ENCODE results near the gene MAGI2. TPM values are rescaled to one million over a fixed set of nuclear protein-coding genes. Genes with fewer than 3 reads are reported as not detected.
A peak's percentile ranks its signal among the peaks of the same experiment; 100 is the strongest.

MAGI2 gene
- total and polyA plus RNA-seq, 2 of the 13 experiments (the other 11 are each of a cell fraction or from before 2014, with no cell fraction given) = 1.5 to 3.8 TPM

- TF ChIP-seq ZNF574 (CRISPR knock-in tag; IDR thresholded peaks at IDR 0.05) = peak; percentile 54
- TF ChIP-seq, protein P1, sequence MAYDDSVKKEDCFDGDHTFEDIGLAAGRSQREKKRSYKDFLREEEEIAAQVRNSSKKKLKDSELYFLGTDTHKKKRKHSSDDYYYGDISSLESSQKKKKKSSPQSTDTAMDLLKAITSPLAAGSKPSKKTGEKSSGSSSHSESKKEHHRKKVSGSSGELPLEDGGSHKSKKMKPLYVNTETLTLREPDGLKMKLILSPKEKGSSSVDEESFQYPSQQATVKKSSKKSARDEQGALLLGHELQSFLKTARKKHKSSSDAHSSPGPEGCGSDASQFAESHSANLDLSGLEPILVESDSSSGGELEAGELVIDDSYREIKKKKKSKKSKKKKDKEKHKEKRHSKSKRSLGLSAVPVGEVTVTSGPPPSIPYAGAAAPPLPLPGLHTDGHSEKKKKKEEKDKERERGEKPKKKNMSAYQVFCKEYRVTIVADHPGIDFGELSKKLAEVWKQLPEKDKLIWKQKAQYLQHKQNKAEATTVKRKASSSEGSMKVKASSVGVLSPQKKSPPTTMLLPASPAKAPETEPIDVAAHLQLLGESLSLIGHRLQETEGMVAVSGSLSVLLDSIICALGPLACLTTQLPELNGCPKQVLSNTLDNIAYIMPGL (CRISPR knock-in tag; IDR thresholded peaks at IDR 0.05; ENCODE audit: borderline replicate concordance in 1 of 2, low read depth in 1 of 2) = peak; percentile 32 to 86; a peak in 3 of 4 replicates
- peak; percentile 19; the same call in 1 of the 2 replicates for TF ChIP-seq ZNF768 (CRISPR knock-in tag; IDR thresholded peaks at IDR 0.05)
- no peak for TF ChIP-seq NONO (IDR thresholded peaks at IDR 0.05)
- TF ChIP-seq NONO (CRISPR knock-in tag; conservative IDR thresholded peaks at IDR 0.05) = 0 out of 2 replicates have a peak, but pooled peaks have one; percentile 35
- TF ChIP-seq, protein P2, sequence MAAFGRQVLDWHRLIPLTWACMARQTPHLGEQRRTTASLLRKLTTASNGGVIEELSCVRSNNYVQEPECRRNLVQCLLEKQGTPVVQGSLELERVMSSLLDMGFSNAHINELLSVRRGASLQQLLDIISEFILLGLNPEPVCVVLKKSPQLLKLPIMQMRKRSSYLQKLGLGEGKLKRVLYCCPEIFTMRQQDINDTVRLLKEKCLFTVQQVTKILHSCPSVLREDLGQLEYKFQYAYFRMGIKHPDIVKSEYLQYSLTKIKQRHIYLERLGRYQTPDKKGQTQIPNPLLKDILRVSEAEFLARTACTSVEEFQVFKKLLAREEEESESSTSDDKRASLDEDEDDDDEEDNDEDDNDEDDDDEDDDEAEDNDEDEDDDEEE (CRISPR knock-in tag; IDR thresholded peaks at IDR 0.05) = peak; percentile 35; the same call in 1 of the 2 replicates
- TF ChIP-seq SAP130 (CRISPR knock-in tag; IDR thresholded peaks at IDR 0.05; ENCODE audit: low read depth) = 0 out of 2 replicates have a peak, but pooled peaks have one; percentile 16
- TF ChIP-seq ZFX (CRISPR knock-in tag; IDR thresholded peaks at IDR 0.05; ENCODE audit: low read depth) = peak; percentile 94
- TF ChIP-seq, protein P3, sequence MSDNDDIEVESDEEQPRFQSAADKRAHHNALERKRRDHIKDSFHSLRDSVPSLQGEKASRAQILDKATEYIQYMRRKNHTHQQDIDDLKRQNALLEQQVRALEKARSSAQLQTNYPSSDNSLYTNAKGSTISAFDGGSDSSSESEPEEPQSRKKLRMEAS (IDR thresholded peaks at IDR 0.05) = no peak
- no peak for TF ChIP-seq SOX5 (CRISPR knock-in tag; IDR thresholded peaks at IDR 0.05; ENCODE audit: borderline replicate concordance)
- TF ChIP-seq TIGD3 (CRISPR knock-in tag; IDR thresholded peaks at IDR 0.05; ENCODE audit: borderline replicate concordance) = no peak
- TF ChIP-seq ZGPAT (CRISPR knock-in tag; IDR thresholded peaks at IDR 0.05) = peak; percentile 69; the same call in 1 of the 2 replicates
- peak; percentile 61; the same call in 1 of the 2 replicates for TF ChIP-seq ZMYM4 (CRISPR knock-in tag; IDR thresholded peaks at IDR 0.05)
- 0 out of 2 replicates have a peak, but pooled peaks have one; percentile 33 for TF ChIP-seq MED13 (CRISPR knock-in tag; IDR thresholded peaks at IDR 0.05)
- no peak for TF ChIP-seq FOXO4 (CRISPR knock-in tag; conservative IDR thresholded peaks at IDR 0.05)
- TF ChIP-seq KLF12 (CRISPR knock-in tag; IDR thresholded peaks at IDR 0.05; ENCODE audit: borderline replicate concordance) = peak; percentile 60; the same call in 1 of the 2 replicates
- 0 out of 2 replicates have a peak, but pooled peaks have one; percentile 12 for TF ChIP-seq JUNB (CRISPR knock-in tag; IDR thresholded peaks at IDR 0.05; ENCODE audit: borderline replicate concordance)
Observed at GRCh38 chr7:79453558-79454360, at the start of gene MAGI2 (continued).
